GM18505 (cell line): ENCODE measurements around the gene DHDDS.

Experiments used
- ATAC-seq: cut with Tn5 transposase; IDR thresholded peaks from one replicate; pipeline ENCODE4 v1.9.1; 2021; ENCODE audit not compliant: unreplicated experiment
- POLR2A ChIP-seq: IDR thresholded peaks from 4 replicates; pipeline ENCODE4 v1.6.1; 2011; ENCODE audit warnings: borderline replicate concordance; ENCODE audit not compliant: insufficient read depth, insufficient read length; ENCODE audit errors: extremely low read depth

The DHDDS gene

DNA sequence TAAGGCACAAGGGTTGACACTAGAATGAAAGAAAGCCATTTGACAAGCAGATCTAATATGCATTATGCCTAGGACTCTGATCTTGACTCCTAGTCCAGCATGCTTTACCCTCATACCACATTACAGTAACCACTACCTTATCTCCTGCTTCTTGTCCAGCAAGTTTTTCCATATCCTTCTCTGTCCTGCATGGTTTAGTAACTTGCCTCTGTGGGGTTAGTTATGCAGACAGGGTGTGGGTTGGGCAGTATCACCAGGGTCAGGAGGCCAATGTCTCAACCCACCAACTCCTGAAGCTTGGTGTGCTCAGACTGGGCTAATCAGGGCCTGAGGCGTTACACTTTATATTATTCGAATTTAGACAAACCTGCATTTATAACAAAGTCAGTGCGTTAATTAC, 18.8 kb downstream of the DHDDS start:
- no peak for TF ChIP-seq POLR2A
- no peak for ATAC-seq

DNA sequence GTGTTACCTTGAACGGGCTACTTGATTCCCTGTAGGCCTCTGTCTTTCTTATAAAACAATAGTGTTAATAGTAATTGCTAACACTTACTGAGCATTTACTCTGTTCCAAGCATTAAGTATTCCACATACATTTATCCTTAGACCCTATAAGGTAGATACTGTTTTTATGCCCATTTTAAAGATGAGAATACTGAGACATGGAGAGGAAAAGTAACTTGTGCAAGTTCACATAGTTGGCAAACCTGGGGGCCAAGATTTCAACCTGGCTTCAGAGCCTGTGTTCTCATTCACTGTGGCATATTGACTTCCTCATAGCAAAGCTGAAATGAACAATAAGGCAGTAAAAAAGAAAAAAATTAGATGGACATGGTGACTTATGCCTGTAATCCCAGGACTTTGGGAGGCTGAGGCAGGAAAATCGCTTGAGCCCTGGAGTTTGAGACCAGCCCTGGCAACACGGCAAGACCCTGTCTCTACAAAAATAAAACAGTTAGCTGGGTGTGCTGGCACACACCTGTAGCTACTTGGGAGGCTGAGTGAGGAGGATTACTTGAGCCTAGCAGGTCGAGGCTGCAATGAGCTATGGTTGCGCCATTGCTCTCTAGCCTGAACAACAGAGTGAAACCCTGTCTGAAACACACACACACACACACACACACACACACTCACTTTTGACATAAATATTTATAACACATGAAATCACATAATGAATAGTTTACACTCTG, 20.5 kb downstream of the DHDDS start:
- ATAC-seq = no peak
- TF ChIP-seq POLR2A = no peak

DNA sequence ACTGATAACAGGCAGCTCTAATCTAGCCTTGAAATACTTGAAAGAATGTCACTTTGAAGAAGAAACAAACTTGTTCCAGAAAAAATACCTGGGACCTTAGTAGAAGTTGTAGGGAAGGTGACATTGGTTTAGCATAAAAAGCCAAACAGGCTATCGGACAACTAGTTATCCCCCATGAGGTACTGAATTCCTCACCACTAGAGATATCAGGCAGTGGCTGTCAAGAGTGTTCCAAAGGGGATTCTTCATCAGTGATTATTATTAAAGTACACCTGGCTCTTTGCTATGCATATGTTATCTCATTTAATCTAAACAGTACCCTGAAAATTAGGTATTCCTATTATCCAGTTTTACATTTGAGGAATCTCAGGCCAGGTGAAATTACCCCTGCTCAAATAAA, 27.0 kb downstream of the DHDDS start:
- TF ChIP-seq POLR2A = no peak
- no peak for ATAC-seq

DNA sequence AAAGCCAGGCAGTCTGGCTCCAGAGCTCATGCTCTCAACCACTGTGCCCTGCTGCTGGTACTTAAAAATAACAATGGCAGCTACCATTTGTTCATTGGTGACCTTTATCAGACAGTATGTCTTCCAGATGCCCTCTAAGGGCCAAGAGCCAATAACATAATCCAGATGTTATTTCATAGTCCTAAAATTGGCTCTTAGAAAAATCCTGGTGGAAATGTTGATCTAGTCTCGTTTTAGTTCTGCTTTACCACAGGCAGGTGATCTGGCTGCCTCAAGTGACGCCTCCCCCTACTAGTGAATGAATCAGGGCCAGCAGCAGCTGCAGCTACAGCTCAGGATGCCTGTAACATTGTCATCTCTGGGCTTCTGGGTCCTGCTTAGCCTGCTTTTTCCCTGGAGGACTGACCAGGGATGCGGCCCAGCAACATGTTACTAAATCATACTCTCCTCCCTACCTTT, 27.5 kb downstream of the DHDDS start:
- no peak for ATAC-seq
- TF ChIP-seq POLR2A = no peak

DNA sequence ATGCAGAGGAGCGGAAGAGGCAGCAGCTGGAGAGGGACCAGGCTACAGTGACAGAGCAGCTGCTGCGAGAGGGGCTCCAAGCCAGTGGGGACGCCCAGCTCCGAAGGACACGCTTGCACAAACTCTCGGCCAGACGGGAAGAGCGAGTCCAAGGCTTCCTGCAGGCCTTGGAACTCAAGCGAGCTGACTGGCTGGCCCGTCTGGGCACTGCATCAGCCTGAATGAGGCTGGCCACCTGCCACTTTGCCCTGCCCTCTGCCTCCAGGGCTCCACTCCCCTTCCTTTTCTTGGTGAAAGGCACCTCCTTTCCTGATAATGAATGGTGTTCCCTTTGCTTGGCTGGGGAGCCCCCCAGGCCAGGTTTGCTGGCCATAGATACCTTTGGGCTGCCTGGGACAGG, 36.8 kb downstream of the DHDDS start:
- no peak for TF ChIP-seq POLR2A
- no peak for ATAC-seq

DNA sequence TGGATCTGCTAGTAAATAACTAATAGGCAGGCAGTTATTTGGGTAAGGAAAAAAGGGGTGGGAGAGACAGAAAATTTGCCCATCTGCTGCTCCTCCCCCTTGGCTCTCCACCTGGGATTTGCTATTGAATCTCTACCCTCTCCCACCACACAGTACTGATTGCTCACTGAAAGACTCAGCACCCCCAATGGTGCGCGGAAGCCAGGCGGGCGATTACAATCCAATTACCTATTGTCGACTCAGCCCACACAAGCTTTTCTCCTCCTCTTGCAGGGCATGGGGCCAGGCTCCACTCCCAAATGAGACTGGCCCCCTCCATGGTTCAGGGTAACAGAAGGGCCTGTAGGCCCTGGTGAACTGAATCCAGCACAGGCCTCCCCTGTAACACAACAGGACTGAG, 37.4 kb downstream of the DHDDS start:
- no peak for ATAC-seq
- no peak for TF ChIP-seq POLR2A

DNA sequence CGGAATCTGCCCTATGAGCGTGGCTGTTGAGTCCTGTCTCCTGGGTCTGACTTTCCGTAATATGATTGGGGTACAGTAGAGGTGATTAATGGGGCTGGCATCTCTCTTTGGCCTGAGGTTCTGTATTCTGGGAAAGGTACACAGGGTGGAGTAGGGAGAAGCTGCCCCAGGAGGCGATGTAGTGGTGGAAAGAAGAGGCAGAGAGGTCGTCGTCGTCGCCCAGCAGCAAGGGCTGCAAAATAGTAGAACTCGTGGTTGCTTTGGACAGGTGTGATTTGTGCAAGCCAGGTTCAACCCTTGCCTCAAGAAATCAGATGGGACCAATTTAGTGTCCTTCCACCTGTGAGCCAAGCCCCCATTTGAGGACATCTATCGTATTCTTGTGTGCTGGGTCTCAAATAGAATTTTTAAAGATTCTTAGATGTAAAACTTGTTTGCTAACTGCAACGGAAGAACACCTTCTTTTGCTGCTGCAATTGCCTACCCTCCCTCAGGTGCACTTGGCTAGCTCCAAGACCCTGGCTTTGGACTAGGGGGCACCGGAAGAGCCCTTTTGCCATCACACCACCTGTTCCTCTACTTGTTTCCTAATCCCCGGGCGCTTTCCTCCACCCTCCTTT, 38.9 kb downstream of the DHDDS start:
- ATAC-seq = no peak
- TF ChIP-seq POLR2A = no peak

DNA sequence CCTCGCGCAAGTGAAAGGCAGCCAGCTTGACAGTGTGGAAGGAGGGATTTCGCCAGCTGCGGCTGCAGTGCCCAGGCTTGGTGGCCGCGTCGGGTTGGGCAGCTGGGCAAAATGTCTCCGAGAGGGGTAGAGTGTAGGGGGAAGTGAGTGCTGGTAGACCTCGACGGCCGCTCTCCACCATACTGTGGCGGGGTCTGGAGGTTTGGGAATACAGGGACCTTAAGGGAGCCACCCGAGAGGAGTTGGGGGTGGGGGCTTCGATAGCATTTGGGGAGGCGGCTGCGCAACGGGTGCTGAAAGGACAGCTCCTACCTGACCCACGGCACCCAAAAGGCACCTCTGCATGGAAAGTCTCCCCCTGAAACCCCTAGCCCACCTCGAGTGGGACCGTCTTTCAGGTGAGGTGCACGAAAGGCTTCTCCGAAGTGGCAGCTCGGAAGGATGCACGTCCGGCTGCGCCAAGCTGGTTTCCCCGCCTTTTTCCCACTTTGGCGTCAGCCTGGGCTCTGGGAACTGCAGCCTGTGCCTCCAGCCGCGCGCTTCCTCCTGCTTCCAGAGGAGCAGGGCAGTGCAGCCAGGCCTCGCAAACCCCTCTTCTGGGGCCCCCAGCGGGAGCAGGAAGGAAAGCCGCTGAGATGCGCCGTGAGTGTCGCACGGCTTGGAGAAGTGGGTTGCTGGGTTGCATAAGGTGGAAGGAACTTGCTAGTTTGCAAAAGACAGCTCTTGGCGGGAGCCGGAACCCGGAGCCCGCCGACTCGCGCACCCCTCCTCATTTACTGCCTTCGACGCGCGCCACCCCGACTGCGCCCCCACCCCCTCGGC, 39.6 kb downstream of the DHDDS start:
- no peak for TF ChIP-seq POLR2A

DNA sequence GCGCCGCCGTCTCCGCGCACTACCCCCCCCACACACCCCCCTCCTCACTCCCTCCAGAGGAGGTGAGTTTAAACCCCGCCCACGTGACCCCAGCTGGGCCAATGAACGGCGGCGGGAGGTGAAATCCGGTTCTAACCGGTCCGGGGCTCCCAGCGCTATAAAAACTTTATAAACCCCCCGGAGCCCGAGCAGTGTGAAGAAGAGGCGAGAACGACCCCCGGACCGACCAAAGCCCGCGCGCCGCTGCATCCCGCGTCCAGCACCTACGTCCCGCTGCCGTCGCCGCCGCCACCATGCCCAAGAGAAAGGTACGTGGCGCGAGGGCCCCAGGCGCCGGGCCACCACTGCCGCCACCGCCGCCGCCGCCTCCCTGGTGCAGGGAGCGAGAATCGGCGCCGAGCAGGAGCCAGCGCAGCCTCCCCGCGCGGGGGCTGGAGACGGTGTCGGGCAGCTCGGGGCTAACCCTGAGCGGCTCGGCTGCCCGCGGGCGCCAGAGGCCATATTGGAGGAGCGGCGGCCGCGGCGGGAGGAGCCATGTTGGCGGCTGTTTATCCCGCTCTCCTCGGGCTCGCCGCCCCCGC, 40.3 kb downstream of the DHDDS start, which contains the start of gene HMGN2:
TSS of gene HMGN2 (plus strand) at position 121 of the 581 bp plus-strand sequence. CDS start at position 294, 173 bp downstream.
- TF ChIP-seq POLR2A = peak; percentile 85
- peak; percentile 41 for ATAC-seq

More for the DNA sequence above, 39.6 kb downstream of the DHDDS start:
- ATAC-seq = peak; percentile 8

DNA sequence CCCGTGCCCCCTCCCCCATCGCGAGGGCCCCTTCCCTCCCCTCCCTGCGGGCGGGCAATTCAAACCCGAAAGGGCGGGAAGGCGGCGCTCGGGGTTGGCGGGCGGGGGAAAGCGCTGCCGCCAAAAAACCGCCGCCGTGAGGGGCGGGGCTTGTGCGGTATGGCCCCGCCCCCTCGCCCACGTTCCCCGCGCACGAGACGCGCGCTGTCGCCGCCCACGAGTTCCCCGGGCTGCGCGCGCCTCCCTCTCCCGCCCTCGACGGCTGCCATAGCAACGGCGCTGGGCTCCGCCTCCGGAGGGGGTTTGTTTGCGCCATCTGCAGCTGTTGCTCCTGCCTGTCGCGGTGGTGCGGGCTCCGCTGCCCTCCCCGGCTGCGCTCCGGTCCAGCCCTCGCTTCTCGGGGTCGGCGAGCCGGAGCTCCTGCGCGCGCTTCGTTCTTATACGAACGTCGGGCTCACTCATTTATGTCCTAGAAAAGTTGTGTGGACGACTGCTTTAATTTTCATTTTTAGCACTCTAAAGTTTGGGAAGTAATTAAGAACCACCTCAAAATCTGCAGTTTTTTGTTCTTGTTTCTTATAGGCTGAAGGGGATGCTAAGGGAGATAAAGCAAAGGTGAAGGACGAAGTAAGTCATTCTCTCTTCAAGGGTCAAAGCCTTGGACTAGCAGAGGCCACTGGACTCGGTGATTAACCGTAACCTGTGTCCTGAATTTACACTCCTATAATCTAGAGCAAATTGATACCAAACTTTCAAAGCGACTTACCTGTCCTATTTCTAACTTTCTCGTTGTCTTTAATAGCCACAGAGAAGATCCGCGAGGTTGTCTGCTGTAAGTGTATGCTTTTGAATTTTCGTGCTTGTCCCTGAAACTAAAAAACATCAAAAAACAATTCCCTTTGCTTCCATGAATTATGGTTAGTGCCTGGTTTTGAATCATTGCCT, 41.1 kb downstream of the DHDDS start:
- TF ChIP-seq POLR2A = peak; percentile 35
- ATAC-seq = peak; percentile 70

DNA sequence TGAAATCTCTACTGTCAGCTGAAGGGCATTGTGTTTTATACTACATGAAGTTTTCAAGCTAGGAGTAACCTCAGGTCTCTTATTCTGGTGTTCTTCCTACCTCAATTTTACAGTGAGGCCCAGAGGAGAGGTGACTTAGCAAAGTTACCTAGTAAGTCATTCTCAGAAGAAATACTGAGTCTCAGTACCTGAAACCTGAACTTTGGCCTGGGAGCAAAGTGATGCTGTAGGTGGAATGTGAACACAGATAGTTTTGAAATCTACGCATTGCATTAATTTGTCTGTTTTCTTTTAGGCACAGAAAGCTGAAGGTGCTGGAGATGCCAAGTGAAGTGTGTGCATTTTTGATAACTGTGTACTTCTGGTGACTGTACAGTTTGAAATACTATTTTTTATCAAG, 42.7 kb downstream of the DHDDS start:
- no peak for ATAC-seq
- no peak for TF ChIP-seq POLR2A

DNA sequence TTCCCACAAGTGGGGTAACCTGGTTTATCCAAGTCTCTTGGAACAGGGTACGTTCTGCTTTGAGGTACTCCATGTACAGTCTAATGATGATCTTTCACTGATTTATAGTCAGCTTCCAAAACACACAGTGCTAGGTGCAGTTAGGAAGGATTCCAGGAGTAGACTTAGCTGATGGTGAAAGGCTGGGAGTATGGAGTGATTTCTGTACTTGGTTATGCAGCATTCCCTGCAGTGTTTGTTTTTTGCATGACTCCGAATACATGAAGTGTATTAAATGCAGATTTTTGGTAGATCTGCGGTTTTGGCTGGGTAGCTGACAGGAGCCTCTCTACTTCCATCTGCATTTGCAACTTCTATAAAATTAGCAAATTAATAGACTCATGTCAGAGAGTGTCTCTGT, 43.9 kb downstream of the DHDDS start:
- no peak for ATAC-seq
- no peak for TF ChIP-seq POLR2A
